H1 (cell line): Measurements from ENCODE around the gene CAVIN4. TPM values are rescaled to one million over a fixed set of nuclear protein-coding genes. Genes with fewer than 3 reads are reported as not detected.

Source experiments
- CTCF ChIA-PET: fragments of 300-600 bp; sonication (Branson Sonifier 250); formaldehyde crosslinking; loops from one replicate; lab custom pipeline; 2021; ENCODE audit not compliant: partially characterized antibody; lab: Charles Lee
- POLR2A ChIA-PET: fragments of 300-600 bp; sonication (Branson Sonifier 250); formaldehyde crosslinking; loops from one replicate; lab custom pipeline; 2021; ENCODE audit warnings: inconsistent platforms; ENCODE audit not compliant: partially characterized antibody; lab: Charles Lee
- DNase-seq, 2 experiments: peaks; one replicate each; pipeline versions ENCODE4 v3.0.0 to v3.0.0-alpha.2; 2010 to 2022; ENCODE audit warnings: low spot score in 2 of 2, low read depth in 1 of 2, mixed read lengths in 1 of 2
- FAIRE-seq: peaks from 2 replicates; lab custom pipeline; 2011; peaks lifted over from hg19 to GRCh38; lab: Jason Lieb, UNC
- H2AFZ ChIP-seq: 2 replicates; pipeline ENCODE4 v1.8.1; 2012; ENCODE audit warnings: low read length, inconsistent platforms
- H2AK5ac ChIP-seq: 2 replicates; pipeline ENCODE4 v1.6.1; 2013; ENCODE audit warnings: low read depth, low read length
- H2BK120ac ChIP-seq: replicated peaks from 2 replicates; pipeline ENCODE3; 2013; ENCODE audit warnings: low read depth, low read length, inconsistent platforms
- H2BK12ac ChIP-seq: 2 replicates; pipeline ENCODE4 v1.6.1; 2013; ENCODE audit warnings: low read depth, low read length
- H2BK15ac ChIP-seq: 2 replicates; pipeline ENCODE4 v1.6.1; 2013; ENCODE audit warnings: low read length
- H2BK20ac ChIP-seq: 2 replicates; pipeline ENCODE4 v1.6.1; 2013; ENCODE audit warnings: low read length
- H2BK5ac ChIP-seq: 2 replicates; pipeline ENCODE4 v1.6.1; 2013; ENCODE audit warnings: low read depth, low read length
- H3K14ac ChIP-seq: 2 replicates; pipeline ENCODE4 v1.6.1; 2013; ENCODE audit warnings: inconsistent platforms; ENCODE audit not compliant: insufficient read length
- H3K18ac ChIP-seq: 2 replicates; pipeline ENCODE4 v1.6.1; 2013; ENCODE audit warnings: low read length; ENCODE audit errors: extremely low read depth
- H3K23ac ChIP-seq: 2 replicates; pipeline ENCODE4 v1.6.1; 2013; ENCODE audit warnings: inconsistent platforms; ENCODE audit not compliant: insufficient read length
- H3K23me2 ChIP-seq: 2 replicates; pipeline ENCODE4 v1.6.1; 2013; ENCODE audit warnings: low read depth, low read length
- H3K27ac ChIP-seq: 2 replicates; pipeline ENCODE4 v1.6.1; 2011; ENCODE audit warnings: low read depth, low read length, inconsistent platforms
- H3K27me3 ChIP-seq, 4 experiments: replicated peaks in 1 of 4; 1 replicate in 1 of 4; 2 replicates in 3 of 4; pipeline versions ENCODE4 v1.6.1 to v1.8.1; 2011 to 2013; ENCODE audit warnings: low read length in 3 of 4, mild to moderate bottlenecking in 3 of 4, inconsistent platforms in 2 of 4, mixed read lengths in 2 of 4, moderate library complexity in 1 of 4; ENCODE audit not compliant: control insufficient read depth in 3 of 4, insufficient read depth in 3 of 4; ENCODE audit errors: extremely low read depth in 1 of 4
- H3K36me3 ChIP-seq, 4 experiments: 2 replicates each; pipeline versions ENCODE4 v1.6.1 to v1.8.1; 2011 to 2013; ENCODE audit warnings: mild to moderate bottlenecking in 4 of 4, low read length in 3 of 4, moderate library complexity in 2 of 4, control low read depth in 1 of 4, inconsistent platforms in 1 of 4; ENCODE audit not compliant: insufficient read depth in 4 of 4, control insufficient read depth in 2 of 4
- H3K4ac ChIP-seq: replicated peaks from 2 replicates; pipeline ENCODE3; 2013; ENCODE audit warnings: low read length, low read depth, mixed read lengths, inconsistent platforms; ENCODE audit not compliant: insufficient read length
- H3K4me1 ChIP-seq, 4 experiments: replicated peaks in 1 of 4; 1 replicate in 1 of 4; 2 replicates in 3 of 4; pipeline versions ENCODE4 v1.6.1 to v1.8.1; 2011 to 2013; ENCODE audit warnings: low read length in 3 of 4, inconsistent platforms in 2 of 4, mixed read lengths in 1 of 4; ENCODE audit not compliant: insufficient read depth in 4 of 4, control insufficient read depth in 3 of 4
- H3K4me2 ChIP-seq, 2 experiments: 2 replicates each; pipeline versions ENCODE4 v1.6.1 to v1.8.1; 2011 to 2013; ENCODE audit warnings: low read depth in 2 of 2, low read length in 2 of 2, control low read depth in 1 of 2, inconsistent platforms in 1 of 2, mild to moderate bottlenecking in 1 of 2; ENCODE audit not compliant: insufficient read depth in 1 of 2
- H3K4me3 ChIP-seq, 4 experiments: fragments of 200-600, 300-600 bp in 1 of 4; sonication (generic), shearing (Covaris generic), sonication (Bioruptor Twin) in 1 of 4; 2 replicates each; pipeline versions ENCODE4 v1.5.1 to v1.8.1; 2011 to 2016; ENCODE audit warnings: low read length in 4 of 4, low read depth in 3 of 4, control low read depth in 2 of 4, inconsistent platforms in 2 of 4, mild to moderate bottlenecking in 2 of 4, mixed read lengths in 1 of 4, moderate library complexity in 1 of 4; ENCODE audit not compliant: insufficient read depth in 2 of 4; ENCODE audit errors: extremely low read depth in 1 of 4
- H3K56ac ChIP-seq: replicated peaks from 2 replicates; pipeline ENCODE3; 2013; ENCODE audit warnings: low read depth, mild to moderate bottlenecking, mixed read lengths, low read length, inconsistent platforms; ENCODE audit not compliant: insufficient read length
- H3K79me1 ChIP-seq: 2 replicates; pipeline ENCODE4 v1.6.1; 2013; ENCODE audit warnings: low read depth, low read length, control low read depth
- H3K79me2 ChIP-seq, 2 experiments: 2 replicates each; pipeline versions ENCODE4 v1.6.1 to v1.8.1; 2012 to 2013; ENCODE audit warnings: low read length in 2 of 2, mild to moderate bottlenecking in 2 of 2, inconsistent platforms in 1 of 2; ENCODE audit not compliant: insufficient read depth in 2 of 2, control insufficient read depth in 1 of 2
- H3K9ac ChIP-seq, 4 experiments: replicated peaks in 1 of 4; 1 replicate in 1 of 4; 2 replicates in 3 of 4; pipeline versions ENCODE4 v1.6.1 to v1.8.1; 2011 to 2013; ENCODE audit warnings: low read depth in 3 of 4, low read length in 3 of 4, control low read depth in 2 of 4, mild to moderate bottlenecking in 2 of 4, moderate library complexity in 2 of 4, inconsistent platforms in 1 of 4; ENCODE audit errors: extremely low read depth in 1 of 4
- H3K9me3 ChIP-seq, 2 experiments: 2 replicates each; pipeline versions ENCODE4 v1.6.1 to v1.8.1; 2012 to 2013; ENCODE audit warnings: mild to moderate bottlenecking in 2 of 2, moderate library complexity in 2 of 2, control low read depth in 1 of 2, inconsistent platforms in 1 of 2, low read depth in 1 of 2, low read length in 1 of 2, mixed read lengths in 1 of 2; ENCODE audit not compliant: insufficient read depth in 2 of 2
- H4K20me1 ChIP-seq, 2 experiments: replicated peaks in 1 of 2; 2 replicates each; pipeline versions ENCODE3 to v1.8.1; 2011 to 2013; ENCODE audit warnings: inconsistent platforms in 2 of 2, low read length in 2 of 2, mild to moderate bottlenecking in 1 of 2; ENCODE audit not compliant: insufficient read depth in 2 of 2, control insufficient read depth in 1 of 2
- H4K5ac ChIP-seq: 2 replicates; pipeline ENCODE4 v1.6.1; 2013; ENCODE audit warnings: low read length, low read depth, mixed read lengths, inconsistent platforms; ENCODE audit not compliant: insufficient read length
- H4K8ac ChIP-seq: 2 replicates; pipeline ENCODE4 v1.8.0; 2013; ENCODE audit warnings: mild to moderate bottlenecking, moderate library complexity, low read length, inconsistent platforms; ENCODE audit not compliant: insufficient read depth; ENCODE audit errors: extremely low read depth
- H4K91ac ChIP-seq: replicated peaks from 2 replicates; pipeline ENCODE3; 2013; ENCODE audit warnings: low read length, mixed read lengths, inconsistent platforms; ENCODE audit not compliant: insufficient read length
- CEBPB ChIP-seq: IDR thresholded peaks from 2 replicates; pipeline ENCODE4 v1.6.1; 2012; ENCODE audit warnings: low read depth, low read length
- EZH2 ChIP-seq: fragments of 200-600 bp; sonication (generic); IDR thresholded peaks from 2 replicates; pipeline ENCODE4 v1.7.1; 2012; ENCODE audit warnings: low read depth, mild to moderate bottlenecking, moderate library complexity, low read length, inconsistent platforms; ENCODE audit not compliant: severe bottlenecking
- RFX5 ChIP-seq: IDR thresholded peaks from 2 replicates; pipeline ENCODE4 v1.6.1; 2011; ENCODE audit warnings: low read depth, low read length, improper control_type of control experiment, borderline replicate concordance
- RNF2 ChIP-seq: fragments of 200-900, 300-1000 bp; sonication (generic); IDR thresholded peaks from 2 replicates; pipeline ENCODE4 v1.7.1; 2016; ENCODE audit warnings: borderline replicate concordance, low read depth, mild to moderate bottlenecking, antibody characterized with exemption, low read length; ENCODE audit not compliant: poor library complexity, severe bottlenecking; ENCODE audit errors: missing control alignments
- SAP30 ChIP-seq: fragments of 300-600 bp; sonication (generic); IDR thresholded peaks from 2 replicates; pipeline ENCODE4 v1.7.1; 2012; ENCODE audit warnings: low read length, moderate library complexity, mild to moderate bottlenecking, inconsistent platforms; ENCODE audit not compliant: insufficient read depth, insufficient replicate concordance
- TAF7 ChIP-seq: optimal IDR thresholded peaks from 2 replicates; pipeline ENCODE3; 2011; ENCODE audit warnings: low read depth, mild to moderate bottlenecking, inconsistent platforms, low read length, moderate library complexity, borderline replicate concordance
- WGBS, 2 experiments: shearing (Covaris generic) in 1 of 2; methylation state at CpG; one replicate each; pipeline versions ENCODE4 v1.1.6 to v1.1.7; 2013 to 2015; ENCODE audit warnings: low lambda C conversion rate in 2 of 2, mixed read lengths in 2 of 2, inconsistent platforms in 1 of 2, low coverage in 1 of 2, missing lambda C conversion rate in 1 of 2; ENCODE audit not compliant: insufficient replicate concordance in 2 of 2, insufficient coverage in 1 of 2, insufficient read length in 1 of 2; ENCODE audit errors: extremely low coverage in 1 of 2, missing lambda C conversion rate in 1 of 2; 5-methylcytosine and 5-hydroxymethylcytosine counted together
- polyA plus RNA-seq, 7 experiments: library from polyadenylated mRNA; depleted of rRNA in 3 of 7; stranded (reverse) in 5 of 7; unstranded in 2 of 7; fragments of >200 nt in 5 of 7; fragments of 200-250 nt in 2 of 7; gene quantifications; 1 replicate in 5 of 7; 2 replicates in 1 of 7; 4 replicates in 1 of 7; pipeline versions ENCODE4 v1.2.1 to v1.2.3, GENCODE V29; 2011 to 2013; ENCODE audit warnings: missing spikeins in 2 of 7, mixed read lengths in 2 of 7
- total RNA-seq: library from RNA; stranded (reverse); fragmentation: NEBNext Ultra II Directional; extraction: Animal tissue kit (Norgen Biotek cat#: 25700); gene quantifications from 2 replicates; pipeline ENCODE4 v1.2.1, GENCODE V29; 2021

CAVIN4 gene
- total and polyA plus RNA-seq, 2 of the 8 experiments (the other 6 are each of a cell fraction or from before 2014, with no cell fraction given): 2.3 to 9.1 TPM

DNA sequence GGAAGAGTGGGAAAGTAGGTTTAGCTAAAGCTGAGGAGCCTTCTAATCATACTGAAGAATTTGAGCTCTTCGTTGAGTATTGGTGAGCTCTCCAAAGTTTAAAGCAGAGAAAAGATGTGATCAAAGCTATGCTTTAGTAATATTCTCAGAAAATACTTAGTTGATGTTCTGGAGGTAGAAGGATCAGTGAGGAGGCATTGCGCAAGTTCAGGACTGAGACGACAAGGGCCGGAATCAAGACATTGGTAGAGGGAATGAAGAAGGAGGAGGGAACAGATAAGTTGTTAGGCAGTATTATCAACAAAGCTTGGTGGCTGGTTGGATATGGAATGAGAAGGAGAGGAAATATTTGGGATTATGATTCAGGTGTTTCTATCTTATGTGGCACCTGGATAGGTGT, 7.1 kb downstream of the CAVIN4 start:
- 93% methylated on average over 4 of the region's 4 CpGs; no CpG with 5 or more reads in 1 of the 2 experiments for WGBS, 2 experiments
- Histone ChIP-seq H2AFZ (no peak overlapping the region), H2AK5ac (no peak overlapping the region), H3K9ac (no peak overlapping the region), H3K4me2 (no peak overlapping the region), H3K27me3 (no peaks in the 10 kb centered on the region), H2BK15ac (no peak overlapping the region), H4K20me1 (no peaks in the 10 kb centered on the region), H2BK12ac (no peak overlapping the region), H3K36me3 (peaks cover 11 to 60% (median 30%) of the 10 kb centered on the region in 4 experiments; a peak in 7 of 8 replicates), H3K4me1 (no peaks in the 10 kb centered on the region), H3K79me1 (no peaks in the 10 kb centered on the region), H3K27ac (no peak overlapping the region), H3K23ac (no peak overlapping the region), H3K4me3 (no peak overlapping the region), H3K9me3 (no peaks in the 10 kb centered on the region), H4K5ac (no peak overlapping the region), H3K18ac (no peak overlapping the region), H4K91ac (no peak overlapping the region), H3K56ac (no peak overlapping the region), H3K79me2 (no peaks in the 10 kb centered on the region), H2BK5ac (no peak overlapping the region), H3K4ac (no peak overlapping the region), H3K23me2 (no peaks in the 10 kb centered on the region), H4K8ac (no peak overlapping the region), H3K14ac (no peak overlapping the region), H2BK120ac (no peak overlapping the region)
- POLR2A ChIA-PET: no interaction called here
- DNase-seq: no peak
- no peak for TF ChIP-seq RNF2
- no peak for TF ChIP-seq SAP30
- no peak for TF ChIP-seq EZH2
- TF ChIP-seq RFX5: no peak
- TF ChIP-seq CEBPB: peak; percentile 65; the same call in 1 of the 2 replicates
- TF ChIP-seq TAF7: no peak
- TF ChIP-seq, all 59 proteins: peak for 1
- no peak for FAIRE-seq
- CTCF ChIA-PET: interaction anchor here (3.4 kb wide), 1 partner anchor 11 kb away, joined by 14 read pairs; no protein-coding TSS in a partner anchor
- H2BK20ac ChIP-seq: no peak overlapping the region
